WTC11 (cell line): ENCODE data around the gene RAB32. TPM values are rescaled to one million over a fixed set of nuclear protein-coding genes. Genes with fewer than 3 reads are reported as not detected.

Source experiments
- ATAC-seq: fragments of 200-7000 bp; cut with Tn5 transposase; 2 replicates; pipeline ENCODE4 v1.10.0; 2021; ENCODE audit warnings: mild to moderate bottlenecking, moderate library complexity
- CTCF ChIA-PET: fragments of 300-600 bp; sonication (Branson Sonifier 250); formaldehyde crosslinking; loops from one replicate; lab custom pipeline; 2021; ENCODE audit warnings: antibody characterized with exemption; lab: Charles Lee
- POLR2A ChIA-PET: fragments of 350-600 bp; sonication (Branson Sonifier 250); formaldehyde crosslinking; loops from one replicate; lab custom pipeline; 2021; ENCODE audit warnings: antibody characterized with exemption; lab: Charles Lee
- DNase-seq: peaks from one replicate; pipeline ENCODE4 v3.0.0; 2021; ENCODE audit warnings: low spot score
- H3K27ac Mint-ChIP-seq: 2 replicates; pipeline ENCODE4 v1.8.0; 2021; ENCODE audit warnings: mixed read lengths
- H3K27me3 Mint-ChIP-seq: 2 replicates; pipeline ENCODE4 v1.8.0; 2021; ENCODE audit warnings: low read depth, mild to moderate bottlenecking, moderate library complexity, mixed read lengths
- H3K36me3 Mint-ChIP-seq: 2 replicates; pipeline ENCODE4 v1.8.0; 2021; ENCODE audit warnings: mixed read lengths
- H3K4me1 Mint-ChIP-seq: 2 replicates; pipeline ENCODE4 v1.8.0; 2022; ENCODE audit warnings: mixed read lengths
- H3K4me3 Mint-ChIP-seq: 2 replicates; pipeline ENCODE4 v1.8.0; 2021; ENCODE audit warnings: mild to moderate bottlenecking, moderate library complexity, mixed read lengths
- H3K9me3 Mint-ChIP-seq: 2 replicates; pipeline ENCODE4 v1.8.0; 2021; ENCODE audit warnings: mixed read lengths
- ATF2 ChIP-seq: sonication (generic); formaldehyde crosslinking; IDR thresholded peaks from 2 replicates; pipeline ENCODE4 v1.8.1; 2022; ENCODE audit warnings: low read depth, missing genetic modification reagents, borderline replicate concordance
- CBFB ChIP-seq: sonication (generic); formaldehyde crosslinking; IDR thresholded peaks from 2 replicates; pipeline ENCODE4 v1.8.1; 2022; ENCODE audit warnings: mild to moderate bottlenecking, low read depth, missing genetic modification reagents
- ERG ChIP-seq: fragments of 250-450 bp; sonication (Bioruptor Pico); IDR thresholded peaks from 2 replicates; pipeline ENCODE4 v1.8.0; 2021; ENCODE audit warnings: mild to moderate bottlenecking
- ESRRA ChIP-seq: sonication (generic); formaldehyde crosslinking; IDR thresholded peaks from 2 replicates; pipeline ENCODE4 v1.8.1; 2022; ENCODE audit warnings: mild to moderate bottlenecking, missing genetic modification reagents, borderline replicate concordance
- ETV6 ChIP-seq: sonication (generic); formaldehyde crosslinking; IDR thresholded peaks from 2 replicates; pipeline ENCODE4 v1.8.1; 2022; ENCODE audit warnings: mild to moderate bottlenecking, missing genetic modification reagents
- JAZF1 ChIP-seq: fragments of 250-450 bp; sonication (Bioruptor Pico); IDR thresholded peaks from 2 replicates; pipeline ENCODE4 v1.9.0; 2021; ENCODE audit warnings: moderate library complexity, mild to moderate bottlenecking, inconsistent platforms
- MXD4 ChIP-seq: fragments of 250-450 bp; sonication (Bioruptor Pico); IDR thresholded peaks from 2 replicates; pipeline ENCODE4 v1.8.0; 2021; ENCODE audit warnings: mild to moderate bottlenecking, moderate library complexity, borderline replicate concordance
- NFE2L1 ChIP-seq: sonication (generic); formaldehyde crosslinking; IDR thresholded peaks from 2 replicates; pipeline ENCODE4 v1.8.1; 2023; ENCODE audit warnings: missing genetic modification reagents
- NFYB ChIP-seq: sonication (generic); formaldehyde crosslinking; conservative IDR thresholded peaks from 2 replicates; pipeline ENCODE4 v1.8.0; 2022; ENCODE audit warnings: low read depth, missing genetic modification reagents
- SOX15 ChIP-seq: fragments of 250-450 bp; sonication (Bioruptor Pico); IDR thresholded peaks from 2 replicates; pipeline ENCODE4 v1.9.0; 2021; ENCODE audit warnings: mild to moderate bottlenecking
- TCF7 ChIP-seq: sonication (generic); formaldehyde crosslinking; IDR thresholded peaks from 2 replicates; pipeline ENCODE4 v1.8.0; 2022; ENCODE audit warnings: mild to moderate bottlenecking, low read depth, missing genetic modification reagents, moderate library complexity
- TEAD4 ChIP-seq: sonication (generic); formaldehyde crosslinking; IDR thresholded peaks from 2 replicates; pipeline ENCODE4 v1.8.0; 2022; ENCODE audit warnings: mild to moderate bottlenecking, missing genetic modification reagents
- ZBTB21 ChIP-seq: sonication (generic); formaldehyde crosslinking; IDR thresholded peaks from 2 replicates; pipeline ENCODE4 v1.8.1; 2023; ENCODE audit warnings: mild to moderate bottlenecking, missing genetic modification reagents, borderline replicate concordance
- ZBTB43 ChIP-seq: sonication (generic); formaldehyde crosslinking; IDR thresholded peaks from 2 replicates; pipeline ENCODE4 v1.8.1; 2023; ENCODE audit warnings: mild to moderate bottlenecking, missing genetic modification reagents
- ZNF138 ChIP-seq: sonication (generic); formaldehyde crosslinking; conservative IDR thresholded peaks from 2 replicates; pipeline ENCODE4 v1.8.1; 2022; ENCODE audit warnings: mild to moderate bottlenecking, moderate library complexity, missing genetic modification reagents
- ZNF219 ChIP-seq: sonication (generic); formaldehyde crosslinking; IDR thresholded peaks from 2 replicates; pipeline ENCODE4 v1.8.0; 2023; ENCODE audit warnings: missing genetic modification reagents, mild to moderate bottlenecking, borderline replicate concordance
- ZNF423 ChIP-seq: fragments of 250-450 bp; sonication (Bioruptor Pico); IDR thresholded peaks from 2 replicates; pipeline ENCODE4 v2.1.2; 2022; ENCODE audit warnings: mild to moderate bottlenecking, moderate library complexity
- total RNA-seq: library from RNA; stranded (reverse); gene quantifications from 3 replicates; pipeline ENCODE4 v1.2.3, GENCODE V29; 2021
- TF ChIP-seq, protein P1 (sequence below): sonication (generic); formaldehyde crosslinking; IDR thresholded peaks from 2 replicates; pipeline ENCODE4 v1.8.0; 2022; ENCODE audit warnings: missing genetic modification reagents
- TF ChIP-seq, protein P2 (sequence below): sonication (generic); formaldehyde crosslinking; IDR thresholded peaks from 2 replicates; pipeline ENCODE4 v1.8.1; 2022; ENCODE audit warnings: mild to moderate bottlenecking, moderate library complexity, missing genetic modification reagents

Gene RAB32
- total RNA-seq, 1 experiment from 2014 or later: 3.9 TPM

DNA sequence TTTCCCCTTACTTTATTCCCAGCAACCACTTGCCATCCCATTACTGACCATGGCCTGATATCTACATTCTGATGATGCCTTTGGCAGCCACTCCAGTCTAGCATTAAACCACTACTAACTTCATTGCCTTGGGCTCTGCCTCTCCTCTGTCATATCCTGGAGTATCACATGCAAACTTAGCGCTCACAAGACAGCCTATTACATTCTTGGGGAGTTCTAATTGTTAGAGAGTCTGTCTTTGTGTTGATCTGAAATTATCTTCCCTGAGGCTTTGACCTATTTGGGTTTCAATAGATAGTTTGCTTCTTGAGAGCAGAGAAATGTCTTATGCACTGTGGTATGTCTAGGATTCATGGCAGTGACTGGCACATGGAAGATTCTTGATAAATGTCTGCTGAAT is 40.5 kb upstream of the RAB32 start:
- no peak overlapping the region for H3K4me3 Mint-ChIP-seq
- peaks cover 4% of the 10 kb centered on the region for H3K36me3 Mint-ChIP-seq
- ChIA-PET CTCF (interaction anchor here (0.5 kb wide), 1 partner anchor 42 kb away, joined by 3 read pairs; no protein-coding TSS in a partner anchor), POLR2A (no interaction called here)
- no peak for DNase-seq
- H3K27me3 Mint-ChIP-seq: peaks cover 2% of the 10 kb centered on the region; the same call in 1 of the 2 replicates
- H3K4me1 Mint-ChIP-seq: no peaks in the 10 kb centered on the region
- H3K27ac Mint-ChIP-seq: no peak overlapping the region
- no peak for TF ChIP-seq ZNF219 (CRISPR knock-in tag)
- no peak for TF ChIP-seq ZBTB43 (CRISPR knock-in tag)
- no peak for TF ChIP-seq CBFB
- no peak for TF ChIP-seq ZNF423
- TF ChIP-seq ATF2 (CRISPR knock-in tag): no peak
- TF ChIP-seq, protein P1, sequence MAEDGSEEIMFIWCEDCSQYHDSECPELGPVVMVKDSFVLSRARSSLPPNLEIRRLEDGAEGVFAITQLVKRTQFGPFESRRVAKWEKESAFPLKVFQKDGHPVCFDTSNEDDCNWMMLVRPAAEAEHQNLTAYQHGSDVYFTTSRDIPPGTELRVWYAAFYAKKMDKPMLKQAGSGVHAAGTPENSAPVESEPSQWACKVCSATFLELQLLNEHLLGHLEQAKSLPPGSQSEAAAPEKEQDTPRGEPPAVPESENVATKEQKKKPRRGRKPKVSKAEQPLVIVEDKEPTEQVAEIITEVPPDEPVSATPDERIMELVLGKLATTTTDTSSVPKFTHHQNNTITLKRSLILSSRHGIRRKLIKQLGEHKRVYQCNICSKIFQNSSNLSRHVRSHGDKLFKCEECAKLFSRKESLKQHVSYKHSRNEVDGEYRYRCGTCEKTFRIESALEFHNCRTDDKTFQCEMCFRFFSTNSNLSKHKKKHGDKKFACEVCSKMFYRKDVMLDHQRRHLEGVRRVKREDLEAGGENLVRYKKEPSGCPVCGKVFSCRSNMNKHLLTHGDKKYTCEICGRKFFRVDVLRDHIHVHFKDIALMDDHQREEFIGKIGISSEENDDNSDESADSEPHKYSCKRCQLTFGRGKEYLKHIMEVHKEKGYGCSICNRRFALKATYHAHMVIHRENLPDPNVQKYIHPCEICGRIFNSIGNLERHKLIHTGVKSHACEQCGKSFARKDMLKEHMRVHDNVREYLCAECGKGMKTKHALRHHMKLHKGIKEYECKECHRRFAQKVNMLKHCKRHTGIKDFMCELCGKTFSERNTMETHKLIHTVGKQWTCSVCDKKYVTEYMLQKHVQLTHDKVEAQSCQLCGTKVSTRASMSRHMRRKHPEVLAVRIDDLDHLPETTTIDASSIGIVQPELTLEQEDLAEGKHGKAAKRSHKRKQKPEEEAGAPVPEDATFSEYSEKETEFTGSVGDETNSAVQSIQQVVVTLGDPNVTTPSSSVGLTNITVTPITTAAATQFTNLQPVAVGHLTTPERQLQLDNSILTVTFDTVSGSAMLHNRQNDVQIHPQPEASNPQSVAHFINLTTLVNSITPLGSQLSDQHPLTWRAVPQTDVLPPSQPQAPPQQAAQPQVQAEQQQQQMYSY (CRISPR knock-in tag): no peak
- no peak for TF ChIP-seq ZBTB21 (CRISPR knock-in tag)
- TF ChIP-seq ESRRA (CRISPR knock-in tag): no peak
- TF ChIP-seq ZNF138: no peak
- TF ChIP-seq, all 79 proteins: peak for 0
- peaks cover 13% of the 10 kb centered on the region for H3K9me3 Mint-ChIP-seq
- ATAC-seq: no peak

- no peaks in the 10 kb centered on the region for H3K27me3 Mint-ChIP-seq
- H3K27ac Mint-ChIP-seq: no peak overlapping the region
- no peaks in the 10 kb centered on the region for H3K4me1 Mint-ChIP-seq
- no peak overlapping the region for H3K4me3 Mint-ChIP-seq
- ChIA-PET CTCF (no interaction called here), POLR2A (no interaction called here)
- ATAC-seq: no peak
- H3K9me3 Mint-ChIP-seq: peaks cover 31% of the 10 kb centered on the region
- no peaks in the 10 kb centered on the region for H3K36me3 Mint-ChIP-seq
- no peak for DNase-seq
- no peak for TF ChIP-seq CBFB
- TF ChIP-seq SOX15: no peak
- no peak for TF ChIP-seq TCF7 (CRISPR knock-in tag)
- no peak for TF ChIP-seq NFYB (CRISPR knock-in tag)
- no peak for TF ChIP-seq ZNF219 (CRISPR knock-in tag)
- TF ChIP-seq, protein P1 (CRISPR knock-in tag): no peak
- no peak for TF ChIP-seq ZBTB43 (CRISPR knock-in tag)
- no peak for TF ChIP-seq NFE2L1
- TF ChIP-seq ETV6 (CRISPR knock-in tag): no peak
- TF ChIP-seq, protein P2, sequence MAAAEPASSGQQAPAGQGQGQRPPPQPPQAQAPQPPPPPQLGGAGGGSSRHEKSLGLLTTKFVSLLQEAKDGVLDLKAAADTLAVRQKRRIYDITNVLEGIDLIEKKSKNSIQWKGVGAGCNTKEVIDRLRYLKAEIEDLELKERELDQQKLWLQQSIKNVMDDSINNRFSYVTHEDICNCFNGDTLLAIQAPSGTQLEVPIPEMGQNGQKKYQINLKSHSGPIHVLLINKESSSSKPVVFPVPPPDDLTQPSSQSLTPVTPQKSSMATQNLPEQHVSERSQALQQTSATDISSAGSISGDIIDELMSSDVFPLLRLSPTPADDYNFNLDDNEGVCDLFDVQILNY: no peak
- TF ChIP-seq ERG (CRISPR knock-in tag): no peak
- TF ChIP-seq MXD4 (CRISPR knock-in tag): no peak
- TF ChIP-seq TEAD4 (CRISPR knock-in tag): no peak
- no peak for TF ChIP-seq JAZF1
These were observed 28.4 kb upstream of the RAB32 start for GRCh38 chr6:146515212-146515611.
